ENCODE measurements around the gene CAPNS2. TPM values are rescaled to one million over a fixed set of nuclear protein-coding genes. Genes with fewer than 3 reads are reported as not detected.
A peak's percentile ranks its signal among the peaks of the same experiment; 100 is the strongest.

The CAPNS2 gene
- total RNA-seq, 1 donor from 2014 or later = 4.7 TPM

DNA sequence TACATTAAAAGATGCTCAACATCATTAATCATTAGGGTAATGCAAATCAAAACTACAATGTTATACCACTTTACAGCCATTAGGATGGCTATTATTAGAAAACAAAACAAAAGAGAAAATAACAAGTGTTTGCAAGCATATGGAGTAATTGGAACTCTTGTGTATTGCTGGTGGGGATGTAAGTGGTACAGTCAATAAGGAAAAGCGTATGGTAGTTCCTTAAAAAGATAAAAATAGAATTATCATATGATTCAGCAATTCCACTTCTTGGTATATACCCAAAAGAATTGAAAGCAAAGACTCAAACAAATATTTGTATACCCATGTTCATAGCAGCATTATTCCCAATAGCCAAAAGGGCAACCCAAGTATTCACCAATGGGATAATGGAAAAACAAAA, 1.4 kb upstream of the CAPNS2 start:
- Mint-ChIP-seq H3K27ac (no peak overlapping the region), H3K9me3 (peaks cover 4% of the 10 kb centered on the region), H3K4me1 (ENCODE audit: unreplicated experiment) (peaks cover 23% of the 10 kb centered on the region), H3K4me3 (no peak overlapping the region), H3K27me3 (no peaks in the 10 kb centered on the region), H3K36me3 (peaks cover 8% of the 10 kb centered on the region)
- no peak for DNase-seq (ENCODE audit: extremely low spot score, unreplicated experiment)
- TF ChIP-seq, protein P1, sequence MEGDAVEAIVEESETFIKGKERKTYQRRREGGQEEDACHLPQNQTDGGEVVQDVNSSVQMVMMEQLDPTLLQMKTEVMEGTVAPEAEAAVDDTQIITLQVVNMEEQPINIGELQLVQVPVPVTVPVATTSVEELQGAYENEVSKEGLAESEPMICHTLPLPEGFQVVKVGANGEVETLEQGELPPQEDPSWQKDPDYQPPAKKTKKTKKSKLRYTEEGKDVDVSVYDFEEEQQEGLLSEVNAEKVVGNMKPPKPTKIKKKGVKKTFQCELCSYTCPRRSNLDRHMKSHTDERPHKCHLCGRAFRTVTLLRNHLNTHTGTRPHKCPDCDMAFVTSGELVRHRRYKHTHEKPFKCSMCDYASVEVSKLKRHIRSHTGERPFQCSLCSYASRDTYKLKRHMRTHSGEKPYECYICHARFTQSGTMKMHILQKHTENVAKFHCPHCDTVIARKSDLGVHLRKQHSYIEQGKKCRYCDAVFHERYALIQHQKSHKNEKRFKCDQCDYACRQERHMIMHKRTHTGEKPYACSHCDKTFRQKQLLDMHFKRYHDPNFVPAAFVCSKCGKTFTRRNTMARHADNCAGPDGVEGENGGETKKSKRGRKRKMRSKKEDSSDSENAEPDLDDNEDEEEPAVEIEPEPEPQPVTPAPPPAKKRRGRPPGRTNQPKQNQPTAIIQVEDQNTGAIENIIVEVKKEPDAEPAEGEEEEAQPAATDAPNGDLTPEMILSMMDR (conservative IDR thresholded peaks at IDR 0.05) = no peak

DNA sequence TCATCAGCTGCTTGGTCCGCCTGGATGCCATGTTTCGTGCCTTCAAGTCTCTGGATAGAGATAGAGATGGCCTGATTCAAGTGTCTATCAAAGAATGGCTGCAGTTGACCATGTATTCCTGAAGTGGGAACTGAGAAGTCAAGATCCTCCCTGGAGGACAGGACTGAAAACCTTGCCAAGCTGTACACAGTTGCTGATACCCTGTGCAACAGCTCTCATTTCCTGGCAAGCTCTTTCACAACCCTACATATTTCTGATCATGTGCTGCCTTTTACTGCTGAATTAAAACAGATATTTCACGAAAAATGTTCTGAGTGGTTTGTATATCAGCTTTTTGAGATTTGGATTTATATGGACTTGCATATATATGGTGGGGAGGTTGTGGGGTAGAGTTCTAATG, 898 bp downstream of the CAPNS2 start:
- Mint-ChIP-seq H3K27ac (peak overlapping the region; percentile 96), H3K4me1 (ENCODE audit: unreplicated experiment) (peaks cover 21% of the 10 kb centered on the region), H3K9me3 (peaks cover 5% of the 10 kb centered on the region), H3K36me3 (peaks cover 8% of the 10 kb centered on the region), H3K27me3 (no peaks in the 10 kb centered on the region), H3K4me3 (peak overlapping the region; percentile 91)
- TF ChIP-seq, protein P1 (conservative IDR thresholded peaks at IDR 0.05) = no peak
- no peak for DNase-seq (ENCODE audit: extremely low spot score, unreplicated experiment)

DNA sequence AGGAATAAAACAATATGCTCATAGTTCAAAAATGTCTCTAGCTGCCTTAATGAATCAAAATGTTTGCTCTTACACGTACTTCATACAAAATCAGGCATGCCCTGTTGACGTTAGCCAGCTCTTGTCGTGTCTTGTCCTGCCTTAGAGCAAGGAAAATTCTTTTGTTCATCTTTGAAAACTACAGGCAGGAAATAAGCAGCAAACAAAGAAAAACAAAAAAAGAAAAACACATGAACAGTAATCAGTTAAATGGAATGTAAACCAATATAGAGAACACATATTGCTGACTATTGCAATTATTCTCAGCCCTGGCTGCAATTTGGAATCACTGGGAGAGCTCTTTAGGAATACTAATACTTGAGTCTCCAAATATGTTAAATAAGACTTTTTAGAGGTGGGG, 1.7 kb downstream of the CAPNS2 start:
- Mint-ChIP-seq H3K27me3 (no peaks in the 10 kb centered on the region), H3K4me1 (ENCODE audit: unreplicated experiment) (peaks cover 21% of the 10 kb centered on the region), H3K4me3 (peak overlapping the region; percentile 76), H3K27ac (peak overlapping the region; percentile 96), H3K9me3 (peaks cover 8% of the 10 kb centered on the region), H3K36me3 (peaks cover 8% of the 10 kb centered on the region)
- DNase-seq (ENCODE audit: extremely low spot score, unreplicated experiment) = no peak
- TF ChIP-seq, protein P1 (conservative IDR thresholded peaks at IDR 0.05) = no peak

DNA sequence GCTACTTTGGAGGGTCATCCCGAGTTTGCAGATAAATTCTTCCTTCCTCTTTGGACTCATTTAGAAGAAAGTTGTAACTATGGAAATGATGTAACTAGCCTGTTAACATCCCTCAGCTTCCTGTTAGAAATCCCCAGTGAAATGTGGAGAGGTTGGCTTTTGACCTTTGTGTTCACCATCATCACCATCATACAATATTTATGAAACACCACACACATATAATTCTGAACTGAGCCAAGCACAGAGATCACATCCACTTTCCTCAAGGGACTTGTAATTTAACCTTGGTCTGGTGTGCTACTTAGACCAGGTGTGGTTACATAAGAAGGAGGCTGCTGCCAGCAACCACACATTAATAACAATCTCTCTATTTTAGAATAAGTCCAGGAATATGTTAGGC, 2.5 kb downstream of the CAPNS2 start:
- peak overlapping the region; percentile 32 for H3K27ac Mint-ChIP-seq
- H3K4me1 Mint-ChIP-seq (ENCODE audit: unreplicated experiment) = peaks cover 21% of the 10 kb centered on the region
- TF ChIP-seq, protein P1 (conservative IDR thresholded peaks at IDR 0.05) = no peak
- H3K4me3 Mint-ChIP-seq = peak overlapping the region; percentile 47
- peaks cover 4% of the 10 kb centered on the region for H3K36me3 Mint-ChIP-seq
- H3K27me3 Mint-ChIP-seq = no peaks in the 10 kb centered on the region
- no peak for DNase-seq (ENCODE audit: extremely low spot score, unreplicated experiment)
- peaks cover 8% of the 10 kb centered on the region for H3K9me3 Mint-ChIP-seq

DNA sequence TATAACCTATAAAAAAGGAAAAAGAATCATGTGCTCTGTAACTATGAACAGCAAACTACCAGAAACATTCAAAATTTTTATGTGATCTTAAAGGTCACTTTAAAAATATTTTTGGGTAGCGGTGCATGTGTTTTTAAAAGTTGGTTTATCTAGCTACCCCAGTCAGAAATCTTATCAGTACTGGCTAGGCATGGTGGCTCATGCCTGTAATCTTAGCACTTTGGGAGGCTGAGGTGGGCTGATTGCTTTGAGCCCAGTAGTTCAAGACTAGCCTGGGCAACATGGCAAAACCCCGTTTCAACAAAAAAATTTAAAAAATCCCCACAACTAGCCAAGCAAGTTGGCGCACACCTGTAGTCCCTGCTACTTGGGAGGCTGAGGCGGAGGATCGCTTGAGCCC, 3.7 kb downstream of the CAPNS2 start:
- H3K27me3 Mint-ChIP-seq = no peaks in the 10 kb centered on the region
- peaks cover 8% of the 10 kb centered on the region for H3K9me3 Mint-ChIP-seq
- H3K4me1 Mint-ChIP-seq (ENCODE audit: unreplicated experiment) = peaks cover 21% of the 10 kb centered on the region
- H3K4me3 Mint-ChIP-seq = no peak overlapping the region
- no peak overlapping the region for H3K27ac Mint-ChIP-seq
- DNase-seq (ENCODE audit: extremely low spot score, unreplicated experiment) = no peak
- TF ChIP-seq, protein P1 (conservative IDR thresholded peaks at IDR 0.05) = no peak
- peaks cover 4% of the 10 kb centered on the region for H3K36me3 Mint-ChIP-seq

All from type B pancreatic cell (in vitro differentiated cells).